ENCODE measurements around the gene DTL.

Gene DTL

DNA sequence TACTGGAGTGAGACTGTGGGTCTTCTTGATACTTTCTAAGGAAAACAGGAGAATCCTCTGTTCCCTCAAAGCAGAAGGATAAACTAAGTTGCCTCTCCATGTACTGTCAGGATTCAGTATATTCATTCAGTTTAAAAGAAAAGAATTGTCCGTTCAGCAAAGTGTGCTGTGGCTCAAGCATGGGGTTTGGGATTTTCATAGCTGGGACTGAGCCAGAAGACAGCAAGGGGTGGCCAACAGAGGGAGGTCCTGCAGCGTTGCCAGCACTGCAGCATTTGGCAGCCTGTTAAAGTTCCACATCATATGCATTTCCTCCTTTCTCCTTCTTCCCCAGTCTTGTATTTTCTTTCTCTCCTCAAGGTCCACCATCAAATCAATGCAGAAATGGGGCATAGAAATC, 75.1 kb downstream of the DTL start:
- no peak overlapping the region for H3K4me2 ChIP-seq (ENCODE audit: low read length)
- H4K20me1 ChIP-seq (ENCODE audit: control insufficient read depth, insufficient read depth, low read depth, low read length) = 0 out of 2 replicates have a peak, but pooled peaks cover 4% of the 10 kb centered on the region
- no peaks in the 10 kb centered on the region for H3K9me2 ChIP-seq (replicated peaks; ENCODE audit: control insufficient read depth, low read length)
- H3K9me3 ChIP-seq (ENCODE audit: control insufficient read depth, insufficient read depth, low read length) = no peaks in the 10 kb centered on the region
- TF ChIP-seq CTCF (IDR thresholded peaks at IDR 0.05; ENCODE audit: low read depth, low read length, poor library complexity, severe bottlenecking) (no peak), EZH2phosphoT487 (IDR thresholded peaks at IDR 0.05; ENCODE audit: borderline replicate concordance, low read length) (no peak)
- H3F3A ChIP-seq (ENCODE audit: control insufficient read depth, insufficient read depth) = no peaks in the 10 kb centered on the region
- no peaks in the 10 kb centered on the region for H3K4me1 ChIP-seq (ENCODE audit: control insufficient read depth, low read length)
- no peak overlapping the region for H3K4me3 ChIP-seq (ENCODE audit: low read length)
- peaks cover 33% of the 10 kb centered on the region for H3K36me3 ChIP-seq (ENCODE audit: control insufficient read depth, low read length)
- no peak overlapping the region for H3K27ac ChIP-seq (ENCODE audit: low read depth, low read length)
- no peaks in the 10 kb centered on the region for H3K79me2 ChIP-seq (ENCODE audit: control insufficient read depth, low read length)
- no peaks in the 10 kb centered on the region for H3K27me3 ChIP-seq (ENCODE audit: control insufficient read depth, low read length)

- Histone ChIP-seq H3K9me3 (ENCODE audit: control insufficient read depth, insufficient read depth, low read length) (no peaks in the 10 kb centered on the region), H3K27me3 (ENCODE audit: control insufficient read depth, low read length) (no peaks in the 10 kb centered on the region), H3K27ac (ENCODE audit: low read depth, low read length) (no peak overlapping the region), H3K9me2 (replicated peaks; ENCODE audit: control insufficient read depth, low read length) (no peaks in the 10 kb centered on the region), H3K36me3 (ENCODE audit: control insufficient read depth, low read length) (peaks cover 24% of the 10 kb centered on the region), H3F3A (ENCODE audit: control insufficient read depth, insufficient read depth) (no peaks in the 10 kb centered on the region), H4K20me1 (ENCODE audit: control insufficient read depth, insufficient read depth, low read depth, low read length) (0 out of 2 replicates have a peak, but pooled peaks cover 4% of the 10 kb centered on the region), H3K4me1 (ENCODE audit: control insufficient read depth, low read length) (no peaks in the 10 kb centered on the region), H3K79me2 (ENCODE audit: control insufficient read depth, low read length) (no peaks in the 10 kb centered on the region), H3K4me2 (ENCODE audit: low read length) (no peak overlapping the region), H3K4me3 (ENCODE audit: low read length) (no peak overlapping the region)
- TF ChIP-seq CTCF (IDR thresholded peaks at IDR 0.05; ENCODE audit: low read depth, low read length, poor library complexity, severe bottlenecking) = no peak
- TF ChIP-seq EZH2phosphoT487 (IDR thresholded peaks at IDR 0.05; ENCODE audit: borderline replicate concordance, low read length) = no peak
Observed at GRCh38 chr1:212111536-212111935, 76.0 kb downstream of the DTL start.

- 0 out of 2 replicates have a peak, but pooled peaks cover 4% of the 10 kb centered on the region for H3K4me1 ChIP-seq (ENCODE audit: control insufficient read depth, low read length)
- H4K20me1 ChIP-seq (ENCODE audit: control insufficient read depth, insufficient read depth, low read depth, low read length) = 0 out of 2 replicates have a peak, but pooled peaks cover 4% of the 10 kb centered on the region
- H3K9me2 ChIP-seq (replicated peaks; ENCODE audit: control insufficient read depth, low read length) = no peaks in the 10 kb centered on the region
- no peak overlapping the region for H3K4me2 ChIP-seq (ENCODE audit: low read length)
- H3F3A ChIP-seq (ENCODE audit: control insufficient read depth, insufficient read depth) = no peaks in the 10 kb centered on the region
- 0 out of 2 replicates have a peak, but pooled peaks cover 6% of the 10 kb centered on the region for H3K36me3 ChIP-seq (ENCODE audit: control insufficient read depth, low read length)
- H3K4me3 ChIP-seq (ENCODE audit: low read length) = no peak overlapping the region
- H3K27me3 ChIP-seq (ENCODE audit: control insufficient read depth, low read length) = no peaks in the 10 kb centered on the region
- no peaks in the 10 kb centered on the region for H3K9me3 ChIP-seq (ENCODE audit: control insufficient read depth, insufficient read depth, low read length)
- TF ChIP-seq CTCF (IDR thresholded peaks at IDR 0.05; ENCODE audit: low read depth, low read length, poor library complexity, severe bottlenecking) (no peak), EZH2phosphoT487 (IDR thresholded peaks at IDR 0.05; ENCODE audit: borderline replicate concordance, low read length) (no peak)
- no peaks in the 10 kb centered on the region for H3K79me2 ChIP-seq (ENCODE audit: control insufficient read depth, low read length)
- no peak overlapping the region for H3K27ac ChIP-seq (ENCODE audit: low read depth, low read length)
Observed at GRCh38 chr1:212113706-212114105, 78.2 kb downstream of the DTL start.

All from DOHH2 (cell line).